ENCODE results near the gene GON4L. TPM values are rescaled to one million over a fixed set of nuclear protein-coding genes. Genes with fewer than 3 reads are reported as not detected.

The GON4L gene
- polyA plus RNA-seq, 1 donor (not counting 4 experiments of a cell fraction or from before 2014, with no cell fraction given) = 16.7 TPM

DNA sequence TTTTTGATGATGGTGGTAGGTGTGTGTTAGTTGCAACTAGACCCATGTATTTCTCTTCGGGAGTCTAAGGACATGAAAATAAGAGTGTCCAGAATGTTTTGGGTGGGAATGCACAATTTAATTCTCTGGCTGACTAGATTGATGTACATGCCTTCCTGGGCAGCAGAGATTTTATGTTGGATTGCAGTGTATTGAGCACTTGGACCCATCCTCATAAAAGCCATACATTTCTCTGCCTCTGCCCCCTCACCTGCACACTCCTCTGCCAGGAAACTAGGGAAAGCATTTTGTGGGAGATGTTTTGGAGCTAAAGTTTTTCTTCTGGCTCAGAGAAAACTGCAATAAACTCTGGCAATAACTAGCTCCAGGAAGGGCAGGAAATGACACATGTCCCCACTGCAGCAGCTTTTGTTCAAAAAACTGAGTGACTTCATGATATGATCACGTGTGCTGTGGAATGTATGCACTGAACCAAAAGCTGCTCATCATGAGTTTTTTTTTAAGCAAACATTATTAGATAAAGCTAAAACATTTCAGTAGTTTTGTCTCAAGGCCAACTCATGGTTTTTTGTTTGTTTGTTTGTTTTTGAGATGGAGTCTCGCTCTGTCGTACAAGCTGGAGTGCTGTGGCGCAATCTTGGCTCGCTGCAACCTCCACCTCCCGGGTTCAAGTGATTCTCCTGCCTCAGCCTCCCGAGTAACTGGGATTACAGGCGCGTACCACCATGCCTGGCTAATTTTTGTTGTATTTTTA, 36.6 kb upstream of the GON4L start:
- Histone ChIP-seq H3K79me2 (ENCODE audit: control insufficient read depth, insufficient read depth, low read length) (no peaks in the 10 kb centered on the region), H4K20me1 (ENCODE audit: control insufficient read depth, extremely low read depth, insufficient read depth, low read length) (no peaks in the 10 kb centered on the region), H3K27me3 (ENCODE audit: control insufficient read depth, extremely low read depth, insufficient read depth, low read length) (no peaks in the 10 kb centered on the region), H2AFZ (ENCODE audit: control insufficient read depth, low read length) (no peak overlapping the region), H3K27ac (ENCODE audit: control insufficient read depth, insufficient read depth, low read length) (peak overlapping the region; percentile 84), H3K4me3 (ENCODE audit: control insufficient read depth in 2 of 3, extremely low read depth in 1 of 3, insufficient read depth in 2 of 3, low read depth in 1 of 3, low read length in 3 of 3) (peak overlapping the region in 2 of 3 experiments; percentile 35 to 41), H3K4me2 (ENCODE audit: control insufficient read depth, extremely low read depth, insufficient read depth, low read depth, low read length) (peak overlapping the region; percentile 92), H3K9me1 (ENCODE audit: control insufficient read depth, extremely low read depth, insufficient read depth, low read length) (no peaks in the 10 kb centered on the region), H3K36me3 (ENCODE audit: control insufficient read depth in 2 of 2, extremely low read depth in 1 of 2, insufficient read depth in 2 of 2, low read length in 2 of 2) (peaks cover 2 to 4% of the 10 kb centered on the region in 2 experiments), H3K4me1 (ENCODE audit: control insufficient read depth, extremely low read depth, insufficient read depth, low read length) (peaks cover 21% of the 10 kb centered on the region), H3K9me3 (ENCODE audit: control insufficient read depth, low read depth, low read length) (no peaks in the 10 kb centered on the region), H3K9ac (ENCODE audit: control insufficient read depth, extremely low read depth, insufficient read depth, low read length) (peak overlapping the region; percentile 56)
- FAIRE-seq (peak; percentile 96), DNase-seq (ENCODE audit: low read depth, low spot score) (no peak)
- no peak for TF ChIP-seq EZH2 (IDR thresholded peaks at IDR 0.05; ENCODE audit: low read length)
- TF ChIP-seq, protein P1, sequence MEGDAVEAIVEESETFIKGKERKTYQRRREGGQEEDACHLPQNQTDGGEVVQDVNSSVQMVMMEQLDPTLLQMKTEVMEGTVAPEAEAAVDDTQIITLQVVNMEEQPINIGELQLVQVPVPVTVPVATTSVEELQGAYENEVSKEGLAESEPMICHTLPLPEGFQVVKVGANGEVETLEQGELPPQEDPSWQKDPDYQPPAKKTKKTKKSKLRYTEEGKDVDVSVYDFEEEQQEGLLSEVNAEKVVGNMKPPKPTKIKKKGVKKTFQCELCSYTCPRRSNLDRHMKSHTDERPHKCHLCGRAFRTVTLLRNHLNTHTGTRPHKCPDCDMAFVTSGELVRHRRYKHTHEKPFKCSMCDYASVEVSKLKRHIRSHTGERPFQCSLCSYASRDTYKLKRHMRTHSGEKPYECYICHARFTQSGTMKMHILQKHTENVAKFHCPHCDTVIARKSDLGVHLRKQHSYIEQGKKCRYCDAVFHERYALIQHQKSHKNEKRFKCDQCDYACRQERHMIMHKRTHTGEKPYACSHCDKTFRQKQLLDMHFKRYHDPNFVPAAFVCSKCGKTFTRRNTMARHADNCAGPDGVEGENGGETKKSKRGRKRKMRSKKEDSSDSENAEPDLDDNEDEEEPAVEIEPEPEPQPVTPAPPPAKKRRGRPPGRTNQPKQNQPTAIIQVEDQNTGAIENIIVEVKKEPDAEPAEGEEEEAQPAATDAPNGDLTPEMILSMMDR (optimal IDR thresholded peaks at IDR 0.05 in 1 of 3, IDR thresholded peaks at IDR 0.05 in 1 of 3, conservative IDR thresholded peaks at IDR 0.05 in 1 of 3; ENCODE audit: extremely low read depth in 1 of 3, insufficient read depth in 2 of 3, low read length in 3 of 3) = no peak
- dilution Hi-C loops (cut with MboI; ENCODE audit: extremely low pct_ligation_motif_present, low sequenced_read_pairs) = no loop called here

DNA sequence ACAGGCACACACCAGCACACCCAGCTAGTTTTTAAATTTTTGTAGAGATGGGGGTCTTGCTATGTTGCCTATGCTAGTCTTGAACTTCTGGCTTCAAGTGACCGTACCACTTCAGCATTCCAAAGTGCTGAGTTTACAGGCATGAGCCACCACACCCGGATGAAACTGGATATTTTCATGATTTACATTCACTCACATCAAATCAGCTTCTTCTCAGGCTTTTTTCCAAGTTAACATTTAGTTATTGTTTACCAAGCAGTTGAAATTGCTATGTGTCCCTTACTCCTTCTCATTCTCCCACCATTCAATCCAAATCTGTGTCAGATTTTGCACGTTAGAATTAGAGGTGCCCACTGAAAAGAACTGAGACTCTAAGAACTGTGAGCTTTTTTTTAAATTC, 35.8 kb upstream of the GON4L start:
- DNase-seq (ENCODE audit: low read depth, low spot score) = no peak
- FAIRE-seq = peak; percentile 36

More for the DNA sequence above, 35.8 kb upstream of the GON4L start:
- dilution Hi-C loops (cut with MboI; ENCODE audit: extremely low pct_ligation_motif_present, low sequenced_read_pairs) = no loop called here
- peak overlapping the region; percentile 84 for H3K27ac ChIP-seq (ENCODE audit: control insufficient read depth, insufficient read depth, low read length)
- TF ChIP-seq EZH2 (IDR thresholded peaks at IDR 0.05; ENCODE audit: low read length) = no peak
- TF ChIP-seq, protein P1 (optimal IDR thresholded peaks at IDR 0.05 in 1 of 3, IDR thresholded peaks at IDR 0.05 in 1 of 3, conservative IDR thresholded peaks at IDR 0.05 in 1 of 3; ENCODE audit: extremely low read depth in 1 of 3, insufficient read depth in 2 of 3, low read length in 3 of 3) = no peak
- H3K4me1 ChIP-seq (ENCODE audit: control insufficient read depth, extremely low read depth, insufficient read depth, low read length) = peaks cover 21% of the 10 kb centered on the region
- H3K4me3 ChIP-seq (ENCODE audit: control insufficient read depth in 2 of 3, extremely low read depth in 1 of 3, insufficient read depth in 2 of 3, low read depth in 1 of 3, low read length in 3 of 3) = peak overlapping the region in 1 of 3 experiments; percentile 15
- H3K9me1 ChIP-seq (ENCODE audit: control insufficient read depth, extremely low read depth, insufficient read depth, low read length) = no peaks in the 10 kb centered on the region
- H3K36me3 ChIP-seq (ENCODE audit: control insufficient read depth in 2 of 2, extremely low read depth in 1 of 2, insufficient read depth in 2 of 2, low read length in 2 of 2) = peaks cover 2% of the 10 kb centered on the region in 2 experiments
- peak overlapping the region; percentile 52 for H2AFZ ChIP-seq (ENCODE audit: control insufficient read depth, low read length)
- peak overlapping the region; percentile 56 for H3K9ac ChIP-seq (ENCODE audit: control insufficient read depth, extremely low read depth, insufficient read depth, low read length)
- no peaks in the 10 kb centered on the region for H3K27me3 ChIP-seq (ENCODE audit: control insufficient read depth, extremely low read depth, insufficient read depth, low read length)
- no peaks in the 10 kb centered on the region for H3K79me2 ChIP-seq (ENCODE audit: control insufficient read depth, insufficient read depth, low read length)
- no peaks in the 10 kb centered on the region for H4K20me1 ChIP-seq (ENCODE audit: control insufficient read depth, extremely low read depth, insufficient read depth, low read length)
- no peaks in the 10 kb centered on the region for H3K9me3 ChIP-seq (ENCODE audit: control insufficient read depth, low read depth, low read length)
- peak overlapping the region; percentile 92 for H3K4me2 ChIP-seq (ENCODE audit: control insufficient read depth, extremely low read depth, insufficient read depth, low read depth, low read length)
